ENCODE results near the gene FNIP2.

DNA sequence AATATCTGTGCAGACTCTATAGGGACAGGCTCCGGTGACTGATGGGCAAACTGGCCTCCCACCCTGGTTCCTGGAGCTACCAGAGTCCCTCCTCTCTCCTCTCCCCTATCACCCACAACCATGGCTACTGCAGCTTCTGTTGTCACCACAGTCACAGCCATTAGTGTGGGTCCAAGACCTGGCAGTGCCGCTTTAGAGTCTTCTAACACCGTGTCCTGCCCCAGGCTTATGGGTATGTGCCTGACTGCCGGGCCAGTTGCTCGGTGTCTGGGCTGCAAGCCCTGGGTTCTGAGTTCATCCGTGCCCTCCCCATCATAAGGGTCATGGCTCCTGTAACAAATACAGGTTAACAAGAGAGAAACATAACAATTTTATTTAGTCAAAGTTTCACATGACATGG is 85.4 kb downstream of the FNIP2 start:
- TF ChIP-seq, protein P1, sequence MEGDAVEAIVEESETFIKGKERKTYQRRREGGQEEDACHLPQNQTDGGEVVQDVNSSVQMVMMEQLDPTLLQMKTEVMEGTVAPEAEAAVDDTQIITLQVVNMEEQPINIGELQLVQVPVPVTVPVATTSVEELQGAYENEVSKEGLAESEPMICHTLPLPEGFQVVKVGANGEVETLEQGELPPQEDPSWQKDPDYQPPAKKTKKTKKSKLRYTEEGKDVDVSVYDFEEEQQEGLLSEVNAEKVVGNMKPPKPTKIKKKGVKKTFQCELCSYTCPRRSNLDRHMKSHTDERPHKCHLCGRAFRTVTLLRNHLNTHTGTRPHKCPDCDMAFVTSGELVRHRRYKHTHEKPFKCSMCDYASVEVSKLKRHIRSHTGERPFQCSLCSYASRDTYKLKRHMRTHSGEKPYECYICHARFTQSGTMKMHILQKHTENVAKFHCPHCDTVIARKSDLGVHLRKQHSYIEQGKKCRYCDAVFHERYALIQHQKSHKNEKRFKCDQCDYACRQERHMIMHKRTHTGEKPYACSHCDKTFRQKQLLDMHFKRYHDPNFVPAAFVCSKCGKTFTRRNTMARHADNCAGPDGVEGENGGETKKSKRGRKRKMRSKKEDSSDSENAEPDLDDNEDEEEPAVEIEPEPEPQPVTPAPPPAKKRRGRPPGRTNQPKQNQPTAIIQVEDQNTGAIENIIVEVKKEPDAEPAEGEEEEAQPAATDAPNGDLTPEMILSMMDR (conservative IDR thresholded peaks at IDR 0.05 in 1 of 2, IDR thresholded peaks at IDR 0.05 in 1 of 2; ENCODE audit: low read depth in 1 of 2, low read length in 2 of 2) = no peak
- TF ChIP-seq EZH2 (IDR thresholded peaks at IDR 0.05; ENCODE audit: low read length, missing control alignments) = no peak
